SW 1271 (cell line): Measurements from ENCODE around the gene CPS1.

Experiments used
- DNase-seq, 2 experiments: peaks; one replicate each; lab custom pipeline; 2025; lab: John Stamatoyannopoulos, UW

Gene CPS1

DNA sequence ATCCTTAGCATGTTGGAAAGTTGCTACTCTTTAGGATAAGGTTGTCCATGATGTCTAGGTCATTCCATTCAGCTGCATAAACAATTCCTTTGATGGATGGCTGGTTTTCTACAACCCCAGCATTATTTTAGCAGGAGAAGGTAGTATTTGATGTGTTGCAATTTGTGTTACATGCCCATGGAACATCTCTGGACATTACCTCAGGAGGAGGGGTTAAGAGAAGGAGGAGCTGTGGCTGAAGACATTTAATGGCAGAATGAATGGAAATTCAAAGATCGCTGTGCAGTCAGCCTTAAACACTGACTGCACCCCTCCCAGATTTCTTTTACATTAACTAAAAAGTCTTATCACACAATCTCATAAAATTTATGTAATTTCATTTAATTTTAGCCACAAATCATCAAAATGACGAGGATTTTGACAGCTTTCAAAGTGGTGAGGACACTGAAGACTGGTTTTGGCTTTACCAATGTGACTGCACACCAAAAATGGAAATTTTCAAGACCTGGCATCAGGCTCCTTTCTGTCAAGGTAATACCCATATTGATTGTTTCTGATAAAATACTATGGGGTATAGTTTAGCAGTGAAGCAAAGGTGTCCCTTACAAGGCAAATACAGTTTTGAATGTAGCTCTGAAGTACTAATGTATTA lies at the start of gene CPS1:
Gene CPS1, plus strand, starts transcription at position 271 of the 652 bp plus-strand sequence. Its CDS starts 135 bp downstream, at position 406.
- no peak for DNase-seq

GRCh38 chr2:210515911-210516310 lies 40.5 kb upstream of the CPS1 start:
- no peak for DNase-seq

- no peak for DNase-seq
Observed at GRCh38 chr2:210517264-210517663, 39.1 kb upstream of the CPS1 start.

DNA sequence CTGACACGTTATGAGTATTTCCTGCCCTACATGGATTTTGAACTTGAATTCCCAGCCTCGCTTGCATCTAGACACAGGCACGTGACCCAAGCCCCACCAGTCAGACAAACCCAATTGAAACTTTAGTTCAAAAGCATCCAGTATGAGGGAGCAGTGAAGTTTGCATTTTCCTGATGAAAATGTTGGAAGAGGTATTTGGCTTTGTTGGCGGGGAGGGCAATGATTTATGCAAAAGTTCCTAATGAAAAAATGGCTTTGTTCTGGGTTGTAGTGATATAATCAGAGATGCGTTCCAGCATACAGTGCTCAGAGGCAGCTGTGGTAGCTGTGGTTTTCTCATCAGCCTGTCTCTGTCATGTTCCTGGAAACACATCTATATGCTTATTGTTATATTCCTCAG lies 36.8 kb upstream of the CPS1 start:
- DNase-seq, result no peak

GRCh38 chr2:210522399-210522798 lies 34.0 kb upstream of the CPS1 start:
- DNase-seq, result no peak

- no peak for DNase-seq
Observed at GRCh38 chr2:210523650-210524289, 32.6 kb upstream of the CPS1 start.

GRCh38 chr2:210524533-210524932 lies 31.9 kb upstream of the CPS1 start:
- DNase-seq, result no peak

- no peak for DNase-seq
Observed at GRCh38 chr2:210527286-210527685, 29.1 kb upstream of the CPS1 start.

- no peak for DNase-seq
Observed at GRCh38 chr2:210528716-210529115, 27.7 kb upstream of the CPS1 start.

DNA sequence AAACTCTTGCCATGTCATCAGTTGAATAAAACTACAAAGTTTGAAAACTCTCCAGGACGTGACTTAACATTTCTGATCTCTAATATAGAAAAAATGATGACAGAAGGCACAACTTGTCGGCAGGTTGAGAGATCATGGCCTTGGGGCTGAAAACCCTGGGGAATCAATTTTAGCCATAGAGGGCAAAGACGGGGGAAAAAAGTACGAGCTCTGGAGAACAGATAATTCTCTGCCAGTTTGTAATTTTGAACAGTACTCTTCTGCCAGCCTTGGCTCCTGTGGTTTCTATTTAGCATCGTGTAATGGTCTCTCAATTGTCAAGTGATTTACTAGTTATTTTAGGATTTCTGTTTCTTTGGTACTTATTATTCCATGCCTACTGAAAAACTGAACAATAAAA lies 25.3 kb upstream of the CPS1 start:
- no peak for DNase-seq

GRCh38 chr2:210531482-210531881 lies 24.9 kb upstream of the CPS1 start:
- no peak for DNase-seq

- DNase-seq, result no peak
Observed at GRCh38 chr2:210533389-210533788, 23.0 kb upstream of the CPS1 start.

DNA sequence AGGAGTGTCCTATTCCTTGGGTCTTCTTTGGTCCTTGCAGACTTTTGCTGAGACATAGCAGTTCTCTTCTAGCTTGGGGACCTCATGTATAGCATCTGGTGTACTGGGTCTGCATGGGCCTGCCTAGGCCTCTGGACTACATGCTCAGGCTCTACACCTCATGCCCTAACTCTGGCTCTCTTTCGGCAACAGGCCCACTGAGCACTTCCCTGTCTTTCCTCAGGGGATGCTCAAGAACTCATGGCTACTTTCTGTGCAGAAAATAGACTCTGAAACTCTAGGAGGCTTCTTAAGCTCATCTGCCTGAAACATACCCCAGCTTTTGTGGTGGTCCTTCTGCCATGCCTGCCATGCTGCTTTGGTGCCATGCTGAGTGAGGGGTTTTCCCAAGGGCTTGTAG lies 21.5 kb upstream of the CPS1 start:
- DNase-seq, result no peak

DNA sequence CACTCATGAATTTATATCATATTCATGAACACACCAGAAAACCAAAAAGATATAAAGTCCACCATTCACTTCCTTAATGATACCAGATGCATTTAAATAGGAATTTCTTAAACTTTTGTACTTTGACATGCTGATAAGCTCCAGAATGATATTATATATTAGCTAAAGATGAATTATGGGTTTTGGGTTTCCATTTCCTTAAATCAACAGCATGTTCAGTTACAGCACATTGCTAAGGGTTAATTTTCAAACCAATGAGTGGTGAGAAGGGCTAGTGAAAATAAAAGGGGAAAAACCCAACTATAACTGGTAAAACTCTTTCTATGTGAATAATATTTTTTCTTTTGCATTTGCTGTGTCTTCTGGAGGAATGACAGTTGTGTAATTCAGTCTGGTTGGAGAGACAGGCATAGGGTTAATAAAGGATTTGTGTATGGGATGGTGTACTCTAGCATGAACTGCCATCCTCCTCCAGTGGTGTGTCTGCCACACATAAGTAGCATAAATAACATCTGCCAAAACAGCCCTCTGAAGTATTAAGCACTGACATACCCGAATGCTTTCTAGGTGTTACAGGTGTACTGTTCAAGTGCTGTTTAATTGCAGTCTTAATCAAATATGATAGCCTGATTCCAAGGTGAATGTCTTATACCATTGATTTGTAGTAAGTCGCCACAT lies 19.3 kb upstream of the CPS1 start:
- no peak for DNase-seq

- DNase-seq, result no peak
Observed at GRCh38 chr2:210539035-210539434, 17.4 kb upstream of the CPS1 start.

- DNase-seq, result no peak
Observed at GRCh38 chr2:210539578-210540416, 16.6 kb upstream of the CPS1 start.

DNA sequence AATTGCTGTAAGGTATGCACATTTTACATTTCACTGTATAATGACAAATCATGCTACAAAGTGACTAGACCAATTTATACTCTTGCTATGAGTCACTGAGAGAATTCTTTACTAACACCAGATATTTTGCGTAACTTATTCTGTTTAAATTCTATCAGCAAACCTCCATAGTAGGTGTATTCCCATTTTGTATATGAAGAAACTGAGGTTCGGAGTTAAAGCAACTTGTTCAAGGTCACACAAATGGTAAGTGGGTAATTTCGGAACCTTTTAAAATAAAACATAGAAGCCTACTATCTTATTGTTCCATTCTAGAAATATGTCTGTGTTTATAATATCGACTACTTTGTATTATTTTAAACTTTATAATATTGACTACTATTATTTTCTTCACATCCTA lies 15.9 kb upstream of the CPS1 start:
- no peak for DNase-seq

DNA sequence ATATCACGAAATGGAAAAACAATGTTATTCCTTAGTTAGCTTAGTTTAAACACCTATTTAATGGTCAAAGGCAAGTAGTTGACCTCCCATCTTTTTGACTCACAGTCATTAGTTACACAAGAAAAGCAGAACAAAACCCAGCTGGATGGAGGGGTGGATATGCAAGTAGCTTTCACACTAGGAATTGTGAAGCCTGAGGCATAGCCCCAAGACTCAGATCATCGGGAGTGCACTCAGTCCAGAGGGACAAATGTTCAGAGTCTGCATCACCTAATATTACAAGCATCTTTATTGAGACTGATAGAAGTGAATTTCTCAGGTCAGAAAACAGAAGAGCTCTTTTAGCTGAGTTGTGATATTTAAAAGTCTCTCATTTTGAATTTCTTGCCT lies 15.5 kb upstream of the CPS1 start:
- DNase-seq, result no peak

DNA sequence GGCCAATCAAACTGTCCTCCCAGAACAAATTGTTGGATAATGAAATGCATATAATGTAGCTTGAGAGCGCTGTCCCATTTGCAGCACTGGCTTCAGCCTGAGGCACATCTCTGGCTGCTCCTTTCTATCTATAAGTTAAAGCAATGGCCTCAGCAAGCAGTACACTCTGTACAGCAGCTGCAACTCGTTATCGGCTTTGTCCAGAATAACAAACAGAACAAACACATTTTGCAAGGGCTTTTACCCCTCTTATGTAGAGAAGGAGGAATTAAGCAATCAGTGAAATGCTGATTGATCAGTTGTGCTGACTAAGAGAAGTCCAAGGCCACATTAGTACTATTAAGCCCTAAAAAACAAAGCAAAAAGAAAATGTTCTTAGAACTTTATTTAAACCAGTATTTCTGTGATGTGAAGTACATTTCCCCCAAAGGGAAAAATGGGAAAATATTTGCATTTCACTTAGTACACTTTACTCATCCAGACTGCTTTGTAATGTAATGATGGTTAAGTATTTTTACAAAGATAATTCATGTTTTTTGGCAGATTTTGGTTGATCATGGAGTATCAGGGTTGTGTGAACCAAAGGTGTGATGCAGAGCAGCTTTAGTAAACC lies 15.0 kb upstream of the CPS1 start:
- no peak for DNase-seq

- DNase-seq, result no peak
Observed at GRCh38 chr2:210544007-210544590, 12.3 kb upstream of the CPS1 start.

DNA sequence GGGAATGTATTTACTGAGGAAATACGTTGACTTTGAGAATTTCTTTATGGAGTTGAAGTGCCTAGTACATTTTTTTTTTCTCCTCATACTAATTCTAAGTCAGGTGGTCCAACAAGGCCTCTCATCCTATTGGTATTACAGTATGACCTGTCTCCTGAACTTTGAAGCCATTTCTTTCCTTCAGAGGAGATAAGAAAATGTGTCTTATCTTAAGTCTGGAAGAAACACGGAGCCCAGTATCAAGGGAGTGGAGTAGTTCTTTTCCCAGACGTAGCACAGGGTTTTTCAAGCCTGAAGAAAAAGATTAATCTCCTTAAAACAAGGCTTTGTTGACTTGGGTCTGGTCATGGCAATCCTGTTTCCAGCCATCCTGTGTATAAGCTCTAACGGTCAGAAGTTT lies 11.6 kb upstream of the CPS1 start:
- no peak for DNase-seq
